PC-3 (cell line): ENCODE measurements around the gene GAD2.

Experiments
- EZH2 ChIP-seq: fragments of 300-600 bp; sonication (generic); IDR thresholded peaks from one replicate; pipeline ENCODE4 v1.6.1; 2017; ENCODE audit warnings: antibody characterized with exemption, mild to moderate bottlenecking, low read length; ENCODE audit not compliant: unreplicated experiment
- TF ChIP-seq, protein P1 (sequence below): fragments of 300-600 bp; sonication (generic); conservative IDR thresholded peaks from 2 replicates; pipeline ENCODE4 v1.5.1; 2017; ENCODE audit warnings: antibody characterized with exemption, low read depth, mild to moderate bottlenecking, low read length

GRCh38 chr10:26326851-26327250, 110.3 kb downstream of the GAD2 start:
- TF ChIP-seq, protein P1, sequence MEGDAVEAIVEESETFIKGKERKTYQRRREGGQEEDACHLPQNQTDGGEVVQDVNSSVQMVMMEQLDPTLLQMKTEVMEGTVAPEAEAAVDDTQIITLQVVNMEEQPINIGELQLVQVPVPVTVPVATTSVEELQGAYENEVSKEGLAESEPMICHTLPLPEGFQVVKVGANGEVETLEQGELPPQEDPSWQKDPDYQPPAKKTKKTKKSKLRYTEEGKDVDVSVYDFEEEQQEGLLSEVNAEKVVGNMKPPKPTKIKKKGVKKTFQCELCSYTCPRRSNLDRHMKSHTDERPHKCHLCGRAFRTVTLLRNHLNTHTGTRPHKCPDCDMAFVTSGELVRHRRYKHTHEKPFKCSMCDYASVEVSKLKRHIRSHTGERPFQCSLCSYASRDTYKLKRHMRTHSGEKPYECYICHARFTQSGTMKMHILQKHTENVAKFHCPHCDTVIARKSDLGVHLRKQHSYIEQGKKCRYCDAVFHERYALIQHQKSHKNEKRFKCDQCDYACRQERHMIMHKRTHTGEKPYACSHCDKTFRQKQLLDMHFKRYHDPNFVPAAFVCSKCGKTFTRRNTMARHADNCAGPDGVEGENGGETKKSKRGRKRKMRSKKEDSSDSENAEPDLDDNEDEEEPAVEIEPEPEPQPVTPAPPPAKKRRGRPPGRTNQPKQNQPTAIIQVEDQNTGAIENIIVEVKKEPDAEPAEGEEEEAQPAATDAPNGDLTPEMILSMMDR = no peak
- no peak for TF ChIP-seq EZH2
